NCI-H524 treated with DMSO at 0.1 percent for 48 hours (cell line): ENCODE results near the gene DNAJC24.

Source experiments
- DNase-seq: peaks from one replicate; lab custom pipeline; 2025; lab: John Stamatoyannopoulos, UW

The DNAJC24 gene

DNA sequence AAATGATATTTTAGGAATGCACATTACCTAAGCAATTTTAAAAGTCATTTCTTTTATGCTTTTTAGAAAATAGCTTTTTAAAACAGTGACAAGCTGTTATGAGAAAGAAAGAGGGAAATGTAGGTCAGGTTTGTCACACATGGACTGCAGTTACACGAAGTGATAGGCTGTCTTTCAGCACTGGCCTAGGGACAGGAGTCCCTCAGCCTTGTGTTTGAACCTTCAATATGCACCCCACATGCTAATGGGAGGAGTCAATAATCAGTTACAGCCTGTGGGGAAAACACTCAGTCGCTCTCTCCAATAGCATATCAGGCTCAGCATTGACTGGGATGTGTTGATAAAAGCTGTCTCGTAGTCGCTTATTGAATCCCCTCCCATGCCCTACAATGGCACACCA, 45.8 kb downstream of the DNAJC24 start:
- no peak for DNase-seq

GRCh38 chr11:31417357-31417756, 47.7 kb downstream of the DNAJC24 start:
- no peak for DNase-seq

DNA sequence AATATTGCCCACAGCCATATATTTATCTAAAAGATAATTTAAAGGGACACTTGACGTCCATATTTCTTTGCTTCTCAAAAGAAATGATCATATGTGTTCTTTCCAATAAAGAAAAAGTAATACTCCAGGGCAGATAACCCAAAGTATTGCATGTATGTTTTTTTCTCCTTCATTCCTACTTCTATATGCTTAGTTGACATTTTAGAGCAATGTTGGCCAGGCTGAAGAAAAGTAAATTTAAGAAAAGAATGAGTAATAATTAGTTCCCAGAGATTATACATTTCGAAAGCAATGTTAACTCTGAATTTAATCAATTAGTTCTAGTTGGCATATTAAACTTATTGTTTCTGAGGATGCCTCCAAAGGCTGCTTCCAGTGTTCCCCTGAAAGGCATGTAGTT, 48.2 kb downstream of the DNAJC24 start:
- no peak for DNase-seq

DNA sequence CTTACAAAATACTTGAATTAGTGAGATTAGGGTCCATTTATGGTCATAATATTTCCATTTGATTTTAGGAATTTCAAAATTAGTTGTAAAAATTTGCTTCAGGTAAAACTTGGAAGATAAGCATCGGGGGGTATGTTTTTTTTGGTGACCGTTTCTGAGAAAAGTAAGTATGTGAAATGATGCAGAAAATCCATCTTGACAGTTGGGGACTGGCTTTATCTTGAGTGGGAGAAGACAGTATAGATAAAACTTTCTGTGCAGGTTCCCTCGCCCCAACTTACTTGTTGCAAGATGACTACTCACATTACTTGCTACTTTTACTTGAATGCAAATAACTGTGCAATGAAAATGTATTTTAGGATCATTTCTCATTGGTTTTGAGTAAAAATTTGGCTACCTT, 49.5 kb downstream of the DNAJC24 start:
- no peak for DNase-seq

- no peak for DNase-seq
Measured at GRCh38 chr11:31419669-31420068, 50.0 kb downstream of the DNAJC24 start.

DNA sequence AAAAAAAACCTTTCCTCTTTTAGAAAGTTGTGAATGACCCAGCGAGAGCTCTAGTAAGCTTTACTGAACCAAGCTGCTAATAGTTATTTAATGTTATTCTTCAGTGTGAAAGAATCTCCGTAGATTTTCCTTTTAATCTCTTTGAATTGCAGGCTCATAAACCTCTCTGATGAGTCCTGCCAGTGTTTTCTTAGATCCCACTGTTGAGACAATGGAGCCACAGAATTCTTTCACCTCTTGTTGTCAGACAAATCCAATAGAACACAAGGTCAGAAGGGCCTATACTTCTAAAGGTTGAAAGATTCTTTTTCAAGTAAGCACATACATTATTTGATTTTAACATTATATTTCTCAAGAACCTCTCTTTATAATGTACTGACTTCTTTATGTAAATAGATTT, 52.2 kb downstream of the DNAJC24 start:
- no peak for DNase-seq

DNA sequence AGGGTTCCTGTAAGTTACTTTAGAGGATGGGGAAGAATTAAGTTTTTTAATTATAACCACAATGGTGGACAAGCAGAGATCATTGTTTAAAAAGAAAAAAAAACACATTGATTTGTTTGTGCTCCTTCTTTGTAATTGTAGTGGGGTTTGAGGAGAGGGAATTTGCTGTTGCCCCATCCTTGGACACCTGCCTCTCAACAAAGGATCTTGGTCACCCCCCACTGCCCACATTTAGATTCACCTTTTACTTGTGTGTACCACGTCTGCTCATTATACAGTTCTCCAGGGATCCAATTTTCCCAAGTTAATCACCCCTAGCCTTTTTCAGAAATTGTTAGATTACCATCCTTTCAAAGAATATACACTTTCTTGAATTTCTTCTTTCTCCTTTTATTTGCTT, 53.0 kb downstream of the DNAJC24 start:
- no peak for DNase-seq

GRCh38 chr11:31424652-31425051, 55.0 kb downstream of the DNAJC24 start:
- no peak for DNase-seq

GRCh38 chr11:31433851-31434250, 64.2 kb downstream of the DNAJC24 start:
- DNase-seq: no peak

GRCh38 chr11:31437742-31438435, 68.2 kb downstream of the DNAJC24 start:
- DNase-seq: no peak

DNA sequence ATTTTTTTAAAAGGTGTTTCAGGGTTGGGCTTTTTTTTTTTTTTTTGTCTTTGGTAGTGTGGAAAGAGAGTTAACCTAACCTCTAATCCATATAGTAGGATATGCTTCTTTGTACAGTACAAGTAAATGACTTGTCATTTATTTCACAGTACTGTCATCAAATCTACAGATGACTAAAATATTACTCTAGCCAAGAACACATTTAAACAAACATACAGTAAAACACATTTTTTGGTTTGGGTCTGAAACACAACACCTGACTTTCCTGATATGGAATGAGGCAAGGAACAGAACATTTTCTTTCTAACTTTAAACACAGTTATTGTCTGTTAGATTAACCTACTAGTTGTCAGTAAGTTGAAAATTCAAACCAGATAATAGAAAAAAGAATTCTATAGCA, 71.6 kb downstream of the DNAJC24 start:
- DNase-seq: no peak

- no peak for DNase-seq
Measured at GRCh38 chr11:31442086-31442485, 72.4 kb downstream of the DNAJC24 start.

DNA sequence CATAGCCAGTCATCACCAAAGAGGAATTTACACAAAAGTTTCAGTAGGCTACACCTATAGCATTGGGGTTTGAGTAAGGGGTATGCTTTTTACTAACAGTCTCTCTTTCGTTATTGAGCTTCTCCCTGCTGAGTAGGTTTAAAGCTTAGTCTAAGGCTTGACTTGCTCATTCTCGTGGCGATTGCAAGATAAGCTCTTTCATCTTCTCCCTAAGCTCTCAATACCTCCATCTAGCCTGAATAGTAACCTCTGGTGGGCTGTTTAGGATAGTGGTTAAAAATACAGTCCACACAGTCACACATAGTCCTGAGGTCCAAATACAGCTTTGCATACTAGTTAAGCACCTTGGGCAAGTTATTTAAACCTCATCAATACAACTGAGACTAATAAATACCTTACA, 74.1 kb downstream of the DNAJC24 start:
- no peak for DNase-seq

- no peak for DNase-seq
Measured at GRCh38 chr11:31445621-31446020, 76.0 kb downstream of the DNAJC24 start.

DNA sequence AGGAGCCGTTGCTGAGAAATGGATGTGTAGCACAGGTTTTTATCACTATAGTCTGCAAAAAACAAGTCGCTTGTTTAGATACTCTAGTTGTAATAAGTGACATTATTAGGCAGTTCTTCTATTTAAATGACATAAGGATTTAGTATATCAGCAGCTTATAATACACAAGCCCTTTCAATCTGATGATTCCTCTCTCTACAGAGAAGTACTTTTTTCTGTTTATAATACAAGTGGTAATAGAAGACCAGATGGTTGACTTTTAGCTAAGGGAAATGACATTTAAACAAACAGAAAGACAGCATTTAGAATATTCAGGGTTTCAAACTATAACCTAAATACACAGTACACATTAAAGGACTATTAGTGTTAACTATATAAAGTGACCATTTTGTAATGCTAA, 79.4 kb downstream of the DNAJC24 start:
- DNase-seq: no peak

DNA sequence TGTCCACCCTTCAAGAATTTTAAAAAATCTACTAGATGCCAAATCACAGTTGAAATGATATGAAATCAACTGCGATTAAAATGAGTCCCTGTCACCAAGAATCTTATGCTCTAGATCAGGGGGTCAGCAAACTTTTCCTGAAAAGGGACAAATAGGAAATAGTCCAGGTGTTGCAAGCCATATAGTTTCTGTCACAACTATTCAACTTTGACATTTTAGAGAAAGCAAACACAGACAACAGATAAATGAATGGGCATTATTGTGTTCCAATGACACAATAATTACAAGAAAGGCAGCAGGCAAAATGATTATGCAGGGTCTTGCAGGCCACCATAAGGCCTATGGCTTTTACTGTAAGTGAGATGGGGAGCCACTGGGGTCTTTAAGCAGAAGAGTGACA, 81.2 kb downstream of the DNAJC24 start:
- DNase-seq: no peak

DNA sequence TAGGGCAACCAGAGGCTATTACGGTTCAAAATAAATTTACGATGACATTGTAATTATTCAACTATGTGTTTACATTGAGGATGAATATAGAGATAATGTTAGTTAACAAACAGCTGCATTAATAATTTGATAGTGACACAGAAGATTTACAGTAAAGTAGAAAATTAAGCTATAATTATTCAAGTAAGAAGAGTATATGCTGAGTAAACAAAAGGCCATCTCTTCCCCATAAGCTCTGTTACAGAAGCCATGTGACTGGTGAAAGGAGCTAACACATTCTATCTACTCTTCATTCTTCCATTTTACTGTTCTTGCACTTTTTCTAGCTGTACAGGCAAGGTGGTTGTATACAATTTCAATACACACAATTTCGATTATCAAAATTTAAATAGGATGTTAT, 85.5 kb downstream of the DNAJC24 start:
- no peak for DNase-seq

DNA sequence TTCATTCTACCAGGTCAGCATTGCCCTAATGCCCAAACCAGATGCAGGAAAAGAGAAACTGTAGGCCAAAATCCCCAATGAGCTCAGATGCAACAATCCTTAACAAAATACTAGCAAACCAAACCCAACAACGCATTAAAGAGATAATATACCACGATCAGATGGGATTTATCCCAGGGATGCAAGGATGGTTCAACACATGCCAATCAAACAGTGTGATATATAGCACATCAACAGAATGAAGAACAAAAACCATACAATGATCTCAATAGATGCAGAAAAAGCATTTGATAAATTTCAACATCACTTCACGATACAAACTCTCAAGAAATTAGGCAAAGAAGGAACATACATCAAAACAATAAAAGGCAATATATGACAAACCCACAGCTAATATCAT, 94.8 kb downstream of the DNAJC24 start:
- DNase-seq: no peak

- DNase-seq: no peak
Measured at GRCh38 chr11:31474083-31474482, 104.4 kb downstream of the DNAJC24 start.

GRCh38 chr11:31477528-31478222, 108.0 kb downstream of the DNAJC24 start:
- peak; percentile 75 for DNase-seq

DNA sequence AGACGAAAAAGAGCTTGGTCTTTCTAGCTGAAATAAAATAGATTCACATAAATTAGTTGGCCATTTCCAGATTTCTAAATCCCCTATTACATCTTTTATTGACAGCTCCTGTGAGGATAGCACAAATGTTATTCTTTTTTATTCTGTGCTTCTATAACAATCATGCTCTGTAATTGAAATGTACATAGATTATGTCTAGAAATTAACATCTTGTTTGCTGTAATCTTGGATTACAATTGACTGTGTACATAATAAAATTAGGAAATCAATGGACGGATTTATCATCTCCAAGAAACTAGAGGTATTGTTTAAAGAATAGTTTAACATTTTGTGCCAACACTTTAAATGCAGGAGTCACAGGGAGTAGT, 108.5 kb downstream of the DNAJC24 start:
- DNase-seq: no peak

DNA sequence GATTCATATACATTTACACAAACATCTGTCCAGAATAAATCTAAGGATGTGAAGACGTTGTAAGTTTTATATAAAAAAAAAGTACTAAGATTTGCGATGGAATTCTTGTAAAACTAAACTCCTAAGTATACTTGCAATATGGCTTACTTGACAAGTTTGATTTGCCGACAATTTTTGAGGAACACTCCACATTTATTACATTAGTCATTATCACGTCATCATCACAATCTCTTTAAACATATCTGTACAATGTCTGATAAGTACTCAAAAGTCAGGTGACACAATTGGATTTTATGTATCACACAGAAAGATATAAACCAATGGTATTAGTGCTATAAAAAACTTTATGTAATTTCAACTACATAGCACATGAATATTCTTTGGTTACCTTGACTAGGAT, 109.4 kb downstream of the DNAJC24 start:
- no peak for DNase-seq

- peak; percentile 10 for DNase-seq
Measured at GRCh38 chr11:31480930-31481329, 111.3 kb downstream of the DNAJC24 start.
